ENCODE results near the gene NDST4. TPM values are rescaled to one million over a fixed set of nuclear protein-coding genes. Genes with fewer than 3 reads are reported as not detected.

The NDST4 gene
- total RNA-seq, 1 donor from 2014 or later, result 1.5 TPM

GRCh38 chr4:114921191-114921590 lies 192.2 kb downstream of the NDST4 start:
- peaks cover 20% of the 10 kb centered on the region for H3F3A ChIP-seq (ENCODE audit: low read depth)
- Mint-ChIP-seq H3K36me3 (no peaks in the 10 kb centered on the region), H3K4me1 (peaks cover 46% of the 10 kb centered on the region), H3K9me3 (no peaks in the 10 kb centered on the region), H3K4me3 (no peak overlapping the region), H3K27me3 (ENCODE audit: insufficient read depth, low read depth) (no peaks in the 10 kb centered on the region), H3K27ac (no peak overlapping the region)
- no peak overlapping the region for H3K4me2 ChIP-seq
- H3K79me2 ChIP-seq (ENCODE audit: low read depth), result no peaks in the 10 kb centered on the region
- H3K9ac ChIP-seq, result no peak overlapping the region
- no peaks in the 10 kb centered on the region for H3K9me3 ChIP-seq (ENCODE audit: low read depth)
- no peak for DNase-seq (ENCODE audit: low spot score)
- no peaks in the 10 kb centered on the region for H3K36me3 ChIP-seq
- no peak overlapping the region for H3K4me3 ChIP-seq
- H3K4me1 ChIP-seq, result peaks cover 46% of the 10 kb centered on the region
- H2AFZ ChIP-seq (replicated peaks), result no peak overlapping the region
- no peak for TF ChIP-seq EZH2phosphoT487 (IDR thresholded peaks at IDR 0.05)
- no peak for TF ChIP-seq EZH2 (IDR thresholded peaks at IDR 0.05)
- H3K27me3 ChIP-seq, result no peaks in the 10 kb centered on the region
- no peaks in the 10 kb centered on the region for H4K20me1 ChIP-seq (ENCODE audit: low read depth)
- no peak overlapping the region for H3K27ac ChIP-seq

GRCh38 chr4:114911111-114911510 lies 202.3 kb downstream of the NDST4 start:
- no peak overlapping the region for H3K27ac ChIP-seq
- TF ChIP-seq EZH2 (IDR thresholded peaks at IDR 0.05) (no peak), EZH2phosphoT487 (IDR thresholded peaks at IDR 0.05) (no peak), CTCF (IDR thresholded peaks at IDR 0.05) (no peak)
- Mint-ChIP-seq H3K4me3 (no peak overlapping the region), H3K27me3 (ENCODE audit: insufficient read depth, low read depth) (no peaks in the 10 kb centered on the region), H3K9me3 (no peaks in the 10 kb centered on the region), H3K4me1 (peaks cover 7% of the 10 kb centered on the region), H3K27ac (no peak overlapping the region), H3K36me3 (no peaks in the 10 kb centered on the region)
- H2AFZ ChIP-seq (replicated peaks), result peak overlapping the region; percentile 45
- peaks cover 5% of the 10 kb centered on the region for H3K4me1 ChIP-seq
- no peak overlapping the region for H3K4me2 ChIP-seq
- no peaks in the 10 kb centered on the region for H3F3A ChIP-seq (ENCODE audit: low read depth)
- DNase-seq (ENCODE audit: low spot score), result no peak
- H3K9me3 ChIP-seq (ENCODE audit: low read depth), result no peaks in the 10 kb centered on the region
- no peaks in the 10 kb centered on the region for H4K20me1 ChIP-seq (ENCODE audit: low read depth)
- no peak overlapping the region for H3K9ac ChIP-seq
- no peaks in the 10 kb centered on the region for H3K27me3 ChIP-seq
- no peaks in the 10 kb centered on the region for H3K36me3 ChIP-seq
- no peaks in the 10 kb centered on the region for H3K79me2 ChIP-seq (ENCODE audit: low read depth)
- H3K4me3 ChIP-seq, result no peak overlapping the region

- no peak for TF ChIP-seq EZH2phosphoT487 (IDR thresholded peaks at IDR 0.05)
- TF ChIP-seq CTCF (IDR thresholded peaks at IDR 0.05), result no peak
- H3F3A ChIP-seq (ENCODE audit: low read depth), result no peaks in the 10 kb centered on the region
- DNase-seq (ENCODE audit: low spot score), result no peak
- no peaks in the 10 kb centered on the region for H3K36me3 ChIP-seq
- peak overlapping the region; percentile 51 for H2AFZ ChIP-seq (replicated peaks)
- H3K4me1 ChIP-seq, result peaks cover 5% of the 10 kb centered on the region
- H4K20me1 ChIP-seq (ENCODE audit: low read depth), result no peaks in the 10 kb centered on the region
- H3K9me3 ChIP-seq (ENCODE audit: low read depth), result no peaks in the 10 kb centered on the region
- no peak overlapping the region for H3K4me2 ChIP-seq
- H3K4me3 ChIP-seq, result no peak overlapping the region
- H3K4me3 Mint-ChIP-seq, result no peak overlapping the region
- H3K36me3 Mint-ChIP-seq, result no peaks in the 10 kb centered on the region
- H3K27ac Mint-ChIP-seq, result no peak overlapping the region
- no peaks in the 10 kb centered on the region for H3K27me3 ChIP-seq
- H3K27me3 Mint-ChIP-seq (ENCODE audit: insufficient read depth, low read depth), result no peaks in the 10 kb centered on the region
- H3K9me3 Mint-ChIP-seq, result no peaks in the 10 kb centered on the region
- H3K27ac ChIP-seq, result no peak overlapping the region
- H3K4me1 Mint-ChIP-seq, result no peaks in the 10 kb centered on the region
- no peak overlapping the region for H3K9ac ChIP-seq
- H3K79me2 ChIP-seq (ENCODE audit: low read depth), result no peaks in the 10 kb centered on the region
Observed at GRCh38 chr4:114907568-114907967, 205.9 kb downstream of the NDST4 start.

- H3K4me2 ChIP-seq, result no peak overlapping the region
- H3K27me3 ChIP-seq, result no peaks in the 10 kb centered on the region
- no peak overlapping the region for H3K27ac ChIP-seq
- H4K20me1 ChIP-seq (ENCODE audit: low read depth), result no peaks in the 10 kb centered on the region
- H3K79me2 ChIP-seq (ENCODE audit: low read depth), result no peaks in the 10 kb centered on the region
- H3K9me3 ChIP-seq (ENCODE audit: low read depth), result no peaks in the 10 kb centered on the region
- no peaks in the 10 kb centered on the region for H3K36me3 ChIP-seq
- no peak overlapping the region for H2AFZ ChIP-seq (replicated peaks)
- TF ChIP-seq EZH2phosphoT487 (IDR thresholded peaks at IDR 0.05) (no peak), CTCF (IDR thresholded peaks at IDR 0.05) (no peak), EZH2 (IDR thresholded peaks at IDR 0.05) (no peak)
- no peaks in the 10 kb centered on the region for H3K9me3 Mint-ChIP-seq
- H3K36me3 Mint-ChIP-seq, result no peaks in the 10 kb centered on the region
- no peaks in the 10 kb centered on the region for H3K4me1 ChIP-seq
- H3K27ac Mint-ChIP-seq, result no peak overlapping the region
- no peaks in the 10 kb centered on the region for H3K4me1 Mint-ChIP-seq
- no peak overlapping the region for H3K4me3 Mint-ChIP-seq
- H3K27me3 Mint-ChIP-seq (ENCODE audit: insufficient read depth, low read depth), result no peaks in the 10 kb centered on the region
- no peak overlapping the region for H3K9ac ChIP-seq
- no peaks in the 10 kb centered on the region for H3F3A ChIP-seq (ENCODE audit: low read depth)
- no peak overlapping the region for H3K4me3 ChIP-seq
- DNase-seq (ENCODE audit: low spot score), result no peak
Observed at GRCh38 chr4:114905017-114905416, 208.4 kb downstream of the NDST4 start.
